ENCODE results near the gene IL2RA. TPM values are rescaled to one million over a fixed set of nuclear protein-coding genes. Genes with fewer than 3 reads are reported as not detected.
A peak's percentile ranks its signal among the peaks of the same experiment; 100 is the strongest.

IL2RA gene
- total and polyA plus RNA-seq, 9 of the 15 experiments (the other 6 are each of a cell fraction or from before 2014, with no cell fraction given) = 0.95 TPM; not detected in 8

DNA sequence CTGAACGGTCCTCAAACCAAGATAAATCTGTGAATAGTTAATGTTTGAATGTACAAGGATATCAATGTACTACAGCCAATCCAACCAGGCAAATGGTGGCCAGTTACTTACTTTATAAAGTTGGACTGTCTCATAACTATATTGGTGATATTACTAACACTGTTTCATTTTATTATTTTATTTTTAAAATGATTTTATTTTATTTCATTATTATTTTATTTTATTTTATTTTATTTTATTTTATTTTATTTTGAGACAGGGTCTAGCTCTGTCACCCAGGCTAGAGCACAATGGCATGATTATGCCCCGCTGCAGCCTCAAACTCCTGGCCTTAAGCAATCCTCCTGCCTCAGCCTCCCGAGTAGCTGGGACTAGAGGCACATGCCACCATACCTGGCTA lies 91.6 kb downstream of the IL2RA start:
- Histone ChIP-seq H3K4me2 (ENCODE audit: insufficient read depth, low read length) (no peak overlapping the region), H3K9ac (ENCODE audit: insufficient read depth in 1 of 2, low read depth in 2 of 2, low read length in 2 of 2) (no peak overlapping the region), H4K20me1 (replicated peaks; ENCODE audit: control insufficient read depth, insufficient read depth, low read length) (no peaks in the 10 kb centered on the region; the same call in 1 of the 2 replicates), H2AFZ (ENCODE audit: low read depth, low read length) (no peak overlapping the region), H3K36me3 (ENCODE audit: control insufficient read depth, insufficient read depth, low read length) (peaks cover 5% of the 10 kb centered on the region; the same call in 1 of the 3 replicates), H3K4me3 (no peak overlapping the region), H3K4me1 (replicated peaks in 1 of 2; ENCODE audit: control insufficient read depth in 2 of 2, insufficient read depth in 2 of 2, low read length in 2 of 2) (peaks cover 12 to 27% of the 10 kb centered on the region in 2 experiments), H3K27me3 (ENCODE audit: control insufficient read depth in 2 of 2, insufficient read depth in 2 of 2, low read length in 2 of 2) (no peaks in the 10 kb centered on the region), H3K9me3 (replicated peaks; ENCODE audit: control insufficient read depth, insufficient read depth, low read depth, low read length) (no peaks in the 10 kb centered on the region), H3K27ac (ENCODE audit: extremely low read depth, low read depth, low read length) (peak overlapping the region; percentile 71; the same call in 1 of the 3 replicates), H3K79me2 (ENCODE audit: control insufficient read depth, insufficient read depth, low read length) (peaks cover 48% of the 10 kb centered on the region), H3K9me1 (ENCODE audit: control insufficient read depth, insufficient read depth, low read length) (no peaks in the 10 kb centered on the region)
- ChIA-PET POLR2A (interaction anchor here (0.6 to 2.3 kb wide), 2 partner anchors 10 to 29 kb away, joined by 3 to 16 read pairs; no protein-coding TSS in a partner anchor), CTCF (ENCODE audit: low intra/inter-chr PET ratio) (interaction anchor here (0.6 kb wide), 1 partner anchor 110 kb away, joined by 3 read pairs; no protein-coding TSS in a partner anchor)
- in situ Hi-C loops (cut with MboI) = no loop called here
- whole genome bisulfite sequencing (ENCODE audit: insufficient coverage, low coverage, missing lambda C conversion rate) = 65% methylated on average over 3 of the region's 3 CpGs
- BruUV-seq (replicated peaks) = no TSS peak
- intact Hi-C loops (cut with micrococcal nuclease) = no loop called here
- FAIRE-seq = no peak
- no peak for DNase-seq (ENCODE audit: extremely low read depth in 1 of 4, low spot score in 3 of 4)
- TF ChIP-seq, protein P1, sequence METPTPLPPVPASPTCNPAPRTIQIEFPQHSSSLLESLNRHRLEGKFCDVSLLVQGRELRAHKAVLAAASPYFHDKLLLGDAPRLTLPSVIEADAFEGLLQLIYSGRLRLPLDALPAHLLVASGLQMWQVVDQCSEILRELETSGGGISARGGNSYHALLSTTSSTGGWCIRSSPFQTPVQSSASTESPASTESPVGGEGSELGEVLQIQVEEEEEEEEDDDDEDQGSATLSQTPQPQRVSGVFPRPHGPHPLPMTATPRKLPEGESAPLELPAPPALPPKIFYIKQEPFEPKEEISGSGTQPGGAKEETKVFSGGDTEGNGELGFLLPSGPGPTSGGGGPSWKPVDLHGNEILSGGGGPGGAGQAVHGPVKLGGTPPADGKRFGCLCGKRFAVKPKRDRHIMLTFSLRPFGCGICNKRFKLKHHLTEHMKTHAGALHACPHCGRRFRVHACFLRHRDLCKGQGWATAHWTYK (CRISPR knock-in tag; IDR thresholded peaks at IDR 0.05) = no peak
- no peak for TF ChIP-seq ZNF584 (CRISPR knock-in tag; IDR thresholded peaks at IDR 0.05; ENCODE audit: low read depth)
- TF ChIP-seq ERF (CRISPR knock-in tag; IDR thresholded peaks at IDR 0.05) = no peak
- TF ChIP-seq ZNF175 (CRISPR knock-in tag; IDR thresholded peaks at IDR 0.05; ENCODE audit: low read depth) = no peak
- no peak for TF ChIP-seq NFATC3 (IDR thresholded peaks at IDR 0.05)
- no peak for TF ChIP-seq SMAD1 (IDR thresholded peaks at IDR 0.05; ENCODE audit: low read depth, low read length, partially characterized antibody)
- no peak for TF ChIP-seq KDM5B (IDR thresholded peaks at IDR 0.05; ENCODE audit: insufficient replicate concordance, low read depth, low read length)
- no peak for TF ChIP-seq ILK (tag; IDR thresholded peaks at IDR 0.05; ENCODE audit: borderline replicate concordance, low read depth)
- no peak for TF ChIP-seq PPARD (CRISPR knock-in tag; IDR thresholded peaks at IDR 0.05)
- TF ChIP-seq, protein P2, sequence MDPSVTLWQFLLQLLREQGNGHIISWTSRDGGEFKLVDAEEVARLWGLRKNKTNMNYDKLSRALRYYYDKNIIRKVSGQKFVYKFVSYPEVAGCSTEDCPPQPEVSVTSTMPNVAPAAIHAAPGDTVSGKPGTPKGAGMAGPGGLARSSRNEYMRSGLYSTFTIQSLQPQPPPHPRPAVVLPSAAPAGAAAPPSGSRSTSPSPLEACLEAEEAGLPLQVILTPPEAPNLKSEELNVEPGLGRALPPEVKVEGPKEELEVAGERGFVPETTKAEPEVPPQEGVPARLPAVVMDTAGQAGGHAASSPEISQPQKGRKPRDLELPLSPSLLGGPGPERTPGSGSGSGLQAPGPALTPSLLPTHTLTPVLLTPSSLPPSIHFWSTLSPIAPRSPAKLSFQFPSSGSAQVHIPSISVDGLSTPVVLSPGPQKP (CRISPR knock-in tag; IDR thresholded peaks at IDR 0.05) = no peak
- no peak for TF ChIP-seq SMARCC2 (IDR thresholded peaks at IDR 0.05; ENCODE audit: low read depth)
- TF ChIP-seq, protein P3, sequence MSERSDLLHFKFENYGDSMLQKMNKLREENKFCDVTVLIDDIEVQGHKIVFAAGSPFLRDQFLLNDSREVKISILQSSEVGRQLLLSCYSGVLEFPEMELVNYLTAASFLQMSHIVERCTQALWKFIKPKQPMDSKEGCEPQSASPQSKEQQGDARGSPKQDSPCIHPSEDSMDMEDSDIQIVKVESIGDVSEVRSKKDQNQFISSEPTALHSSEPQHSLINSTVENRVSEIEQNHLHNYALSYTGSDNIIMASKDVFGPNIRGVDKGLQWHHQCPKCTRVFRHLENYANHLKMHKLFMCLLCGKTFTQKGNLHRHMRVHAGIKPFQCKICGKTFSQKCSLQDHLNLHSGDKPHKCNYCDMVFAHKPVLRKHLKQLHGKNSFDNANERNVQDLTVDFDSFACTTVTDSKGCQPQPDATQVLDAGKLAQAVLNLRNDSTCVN (CRISPR knock-in tag; IDR thresholded peaks at IDR 0.05) = no peak
- no peak for TF ChIP-seq RBM14 (IDR thresholded peaks at IDR 0.05; ENCODE audit: borderline replicate concordance, insufficient read depth, low read depth, low read length)
- TF ChIP-seq SAFB (IDR thresholded peaks at IDR 0.05; ENCODE audit: borderline replicate concordance, low read depth, low read length) = no peak
- no peak for ATAC-seq
